Endothelial cell of coronary artery (primary cell): Measurements from ENCODE around the gene PEX11G. TPM values are rescaled to one million over a fixed set of nuclear protein-coding genes. Genes with fewer than 3 reads are reported as not detected.

ENCODE experiments used
- total RNA-seq: library from RNA; depleted of rRNA; stranded (reverse); fragments of >200 nt; gene quantifications from 2 replicates; pipeline ENCODE4 v1.2.3, GENCODE V29; 2014

The PEX11G gene
- total RNA-seq = 0.85 and 1.4 TPM in 2 replicates

DNA sequence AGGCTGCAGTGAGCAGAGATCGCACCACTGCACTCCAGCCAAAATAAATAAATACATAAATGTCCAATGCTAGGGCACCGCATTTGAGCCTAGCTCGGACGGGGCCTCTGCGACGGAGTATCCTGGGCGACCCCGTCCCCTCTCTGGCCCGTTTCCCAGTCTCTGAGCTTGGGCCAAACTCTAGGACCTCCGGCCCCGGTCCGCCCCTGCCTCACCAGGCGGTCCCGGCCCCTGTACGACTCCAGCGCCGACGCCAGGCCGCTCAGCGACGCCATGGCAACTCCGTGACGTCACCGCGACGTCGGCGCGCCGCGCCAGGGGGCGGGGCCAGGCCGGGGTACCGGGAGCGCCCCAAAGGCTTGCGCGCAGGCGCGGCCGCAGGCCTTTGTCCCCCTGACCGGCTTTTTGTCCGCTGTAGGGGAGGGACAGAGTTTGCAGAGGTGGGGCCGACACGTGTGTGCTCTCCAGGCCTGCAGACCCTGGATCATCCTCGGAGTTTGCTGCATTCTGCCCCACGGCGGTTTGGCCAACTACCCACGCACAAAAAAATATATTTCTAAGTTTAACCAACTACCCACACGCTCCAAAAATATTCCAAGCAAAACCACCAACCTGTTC, at the start of gene PEX11G:
Gene PEX11G, minus strand, starts transcription at position 300 of the 618 bp plus-strand sequence. Its CDS starts 25 bp downstream, at position 275.

DNA sequence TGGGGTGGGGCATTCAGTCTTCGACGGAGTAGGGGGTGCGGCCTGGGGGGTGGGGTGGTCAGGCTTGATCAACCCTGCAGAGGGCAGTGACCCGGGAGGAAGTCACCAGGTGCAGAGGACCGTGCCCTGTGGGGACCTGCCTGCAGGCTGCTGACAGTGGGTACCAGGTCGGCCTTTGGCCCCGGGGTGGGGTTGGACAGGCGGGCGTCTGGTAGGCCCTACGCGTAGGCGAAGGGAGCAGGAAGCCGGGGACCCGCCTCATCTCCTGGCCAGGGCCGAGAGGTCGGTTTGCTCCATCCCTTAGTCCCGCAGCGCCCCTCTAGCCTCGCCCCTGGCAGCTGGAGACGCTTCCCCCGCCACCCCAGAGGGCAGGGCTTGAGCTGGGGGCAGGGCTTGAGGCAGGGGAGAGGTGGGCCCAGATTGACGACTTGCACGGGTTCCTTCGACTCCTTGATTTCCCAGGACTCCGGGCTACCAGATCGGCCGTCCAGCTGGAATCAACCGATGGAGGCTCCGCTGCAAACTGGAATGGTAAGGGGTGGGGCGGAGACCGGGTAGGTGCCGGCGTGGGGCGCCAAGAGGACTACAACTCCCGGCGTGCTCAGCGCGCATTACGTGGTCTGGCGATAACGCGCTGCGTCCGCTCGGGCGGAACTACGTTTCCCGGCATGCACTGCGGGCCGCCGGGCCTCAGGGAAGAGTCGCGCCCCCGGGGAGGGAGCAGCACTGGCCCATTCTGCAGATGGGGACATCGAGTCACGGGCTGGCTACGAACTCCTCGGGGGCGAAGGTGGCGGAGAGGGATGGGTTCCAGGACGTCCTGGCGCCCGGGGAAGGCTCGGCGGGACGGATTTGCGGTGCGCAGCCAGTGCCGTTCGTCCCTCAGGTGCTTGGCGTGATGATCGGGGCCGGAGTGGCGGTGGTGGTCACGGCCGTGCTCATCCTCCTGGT, 46.5 kb upstream of the PEX11G start, which contains the start of gene PNPLA6:
Gene PNPLA6, plus strand, starts transcription at position 671 of the 951 bp plus-strand sequence. Its CDS starts 72 bp downstream, at position 743.

DNA sequence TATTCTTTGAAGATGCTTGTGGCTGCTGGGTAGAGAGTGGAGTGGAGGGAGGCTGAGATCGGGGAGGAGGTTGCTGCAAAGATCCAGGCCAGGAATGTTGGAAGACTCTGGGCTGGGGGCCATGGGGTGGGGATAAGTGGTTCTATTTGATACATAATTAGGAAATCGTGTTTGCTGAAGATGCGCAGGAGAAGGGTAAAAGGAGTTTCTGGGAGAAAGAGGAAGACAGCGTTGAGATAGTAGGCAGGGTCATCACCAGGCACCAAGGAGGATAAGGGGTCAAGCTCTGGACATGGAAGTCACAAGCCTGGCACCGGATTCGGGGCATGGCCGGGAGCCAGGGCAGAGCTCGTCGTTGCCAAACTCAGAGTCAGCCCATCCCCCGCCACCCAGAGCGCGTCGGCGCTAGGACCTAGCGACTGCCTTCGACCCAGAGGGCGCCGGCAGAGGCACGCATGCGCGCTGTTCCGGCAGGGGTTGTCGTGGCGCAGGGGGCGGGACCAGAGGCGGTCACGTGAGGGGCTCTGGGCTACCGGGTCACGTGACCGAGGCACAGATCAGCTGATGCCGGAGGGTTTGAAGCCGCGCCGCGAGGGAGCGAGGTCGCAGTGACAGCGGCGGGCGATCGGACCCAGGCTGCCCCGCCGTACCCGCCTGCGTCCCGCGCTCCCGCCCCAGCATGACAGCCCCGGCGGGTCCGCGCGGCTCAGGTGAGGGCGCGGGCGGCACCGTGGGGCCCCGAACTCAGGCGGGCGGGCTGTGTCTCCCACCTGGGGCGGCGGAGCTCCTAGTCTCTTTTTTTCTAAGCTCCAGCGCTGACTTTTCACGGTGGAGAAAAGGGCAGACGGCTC, 33.5 kb upstream of the PEX11G start, which contains the start of gene MCOLN1:
Gene MCOLN1, plus strand, starts transcription at position 553 of the 851 bp plus-strand sequence. Its CDS starts 127 bp downstream, at position 680.

DNA sequence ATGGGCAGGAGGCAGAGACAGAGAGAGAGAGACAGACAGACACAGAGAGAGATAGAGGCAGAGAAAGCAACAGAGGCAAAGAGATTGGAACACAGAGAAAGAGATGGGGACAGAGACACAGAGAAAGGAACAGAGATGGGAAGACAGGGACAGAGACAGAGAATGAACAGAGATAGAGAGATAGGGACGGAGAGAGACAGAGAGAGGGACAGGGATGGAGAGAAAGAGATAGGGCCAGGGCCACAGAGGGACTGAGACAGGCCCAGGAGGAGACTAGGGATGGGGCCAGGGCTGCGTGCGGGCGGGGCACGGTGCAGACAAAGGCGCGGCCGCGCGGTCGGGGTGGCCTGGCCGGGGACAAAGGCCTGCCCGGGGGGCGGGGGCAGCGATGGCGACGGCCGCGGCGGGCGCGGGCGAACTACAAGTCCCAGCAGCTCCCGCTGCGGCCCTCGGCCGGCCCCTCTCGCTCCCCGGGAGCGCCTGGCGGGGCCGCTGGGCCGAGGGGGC, 26.9 kb upstream of the PEX11G start, which contains the start of gene ZNF358:
Gene ZNF358, plus strand, starts transcription at position 459 of the 507 bp plus-strand sequence. CDS start 3,140 bp downstream, outside the sequence.

Other genes starting within 250 kb of the PEX11G start
- 35.8 and 57.5 TPM in 2 replicates for gene INSR, start 194.6 kb downstream of the PEX11G start, total RNA-seq
- 27.1 and 39.2 TPM in 2 replicates for gene ARHGEF18, start 140.1 kb downstream of the PEX11G start, total RNA-seq
- gene ZNF358, start 27.1 kb upstream of the PEX11G start, total RNA-seq = 10.2 and 14.2 TPM in 2 replicates
- 4.5 and 5.2 TPM in 2 replicates for gene MCOLN1, start 33.6 kb upstream of the PEX11G start, total RNA-seq
- 75.9 and 100 TPM in 2 replicates for gene PNPLA6, start 46.7 kb upstream of the PEX11G start, total RNA-seq
- gene CAMSAP3, start 106.8 kb upstream of the PEX11G start, total RNA-seq = under 0.01 and 0.09 TPM in 2 replicates
- gene XAB2, start 140.5 kb upstream of the PEX11G start, total RNA-seq = 22.9 and 31.9 TPM in 2 replicates
- 35.1 and 62.3 TPM in 2 replicates for gene PET100, start 140.8 kb upstream of the PEX11G start, total RNA-seq
- not detected in 2 replicates for gene PCP2, start 144.7 kb upstream of the PEX11G start, total RNA-seq
- gene STXBP2, start 148.1 kb upstream of the PEX11G start, total RNA-seq = 28.8 and 45.7 TPM in 2 replicates
- gene RETN, start 180.0 kb upstream of the PEX11G start, total RNA-seq = not detected in 2 replicates
- not detected in 2 replicates for gene MCEMP1, start 188.1 kb upstream of the PEX11G start, total RNA-seq
- gene TRAPPC5, start 191.8 kb upstream of the PEX11G start, total RNA-seq = 148 and 207 TPM in 2 replicates
- gene FCER2, start 213.1 kb upstream of the PEX11G start, total RNA-seq = not detected in 2 replicates
- gene CLEC4G, start 243.1 kb upstream of the PEX11G start, total RNA-seq = not detected in 2 replicates